Endothelial cell of umbilical vein (primary cell): ENCODE results near the gene RIT2. TPM values are rescaled to one million over a fixed set of nuclear protein-coding genes. Genes with fewer than 3 reads are reported as not detected.

Experiments used
- BruUV-seq: library from RNA; stranded (reverse); fragments of 400-500 nt; replicated peaks from 2 replicates; lab custom pipeline; 2021; lab: Mats Ljungman, UMichigan
- CTCF ChIA-PET: fragments of 300-600, 350-600 bp; sonication (Branson Sonifier 250); formaldehyde crosslinking; loops from one replicate; lab custom pipeline; 2021; ENCODE audit warnings: antibody characterized with exemption, inconsistent platforms; lab: Charles Lee
- POLR2A ChIA-PET: fragments of 300-600, 350-600 bp; sonication (Branson Sonifier 250); formaldehyde crosslinking; loops from one replicate; lab custom pipeline; 2021; ENCODE audit warnings: antibody characterized with exemption, inconsistent platforms; lab: Charles Lee
- DNase-seq: peaks from one replicate; pipeline ENCODE4 v3.0.0-alpha.2; 2011; ENCODE audit warnings: low read depth, low spot score
- FAIRE-seq: peaks from 2 replicates; lab custom pipeline; 2011; peaks lifted over from hg19 to GRCh38; lab: Jason Lieb, UNC
- H2AFZ ChIP-seq: 2 replicates; pipeline ENCODE4 v1.6.0; 2012; ENCODE audit warnings: low read depth, low read length, control low read depth, inconsistent platforms
- H3K27ac ChIP-seq: 2 replicates; pipeline ENCODE4 v1.5.1; 2011; ENCODE audit warnings: low read depth, mild to moderate bottlenecking, control low read depth, low read length, moderate library complexity; ENCODE audit not compliant: insufficient read depth
- H3K27me3 ChIP-seq, 2 experiments: 2 replicates each; pipeline versions ENCODE4 v1.6.0 to v1.6.1; 2011; ENCODE audit warnings: low read length in 2 of 2, mixed read lengths in 1 of 2; ENCODE audit not compliant: control insufficient read depth in 2 of 2, insufficient read depth in 2 of 2
- H3K36me3 ChIP-seq, 2 experiments: 2 replicates in 1 of 2; 3 replicates in 1 of 2; pipeline ENCODE4 v1.5.1; 2011; ENCODE audit warnings: low read length in 2 of 2, mild to moderate bottlenecking in 1 of 2, moderate library complexity in 1 of 2; ENCODE audit not compliant: control insufficient read depth in 2 of 2, insufficient read depth in 2 of 2; ENCODE audit errors: extremely low read depth in 1 of 2
- H3K4me1 ChIP-seq: 3 replicates; pipeline ENCODE4 v1.5.1; 2011; ENCODE audit warnings: mild to moderate bottlenecking, low read length; ENCODE audit not compliant: control insufficient read depth, insufficient read depth; ENCODE audit errors: extremely low read depth
- H3K4me2 ChIP-seq: 2 replicates; pipeline ENCODE4 v1.6.1; 2011; ENCODE audit warnings: low read length, control low read depth, mixed read lengths; ENCODE audit not compliant: insufficient read depth
- H3K4me3 ChIP-seq, 3 experiments: fragments of 200-600 bp in 1 of 3; sonication (generic), shearing (Covaris generic) in 1 of 3; replicated peaks in 1 of 3; 2 replicates each; pipeline ENCODE4 v1.5.1; 2011 to 2016; ENCODE audit warnings: control low read depth in 3 of 3, low read length in 3 of 3, mild to moderate bottlenecking in 2 of 3, inconsistent platforms in 1 of 3, low read depth in 1 of 3, moderate library complexity in 1 of 3; ENCODE audit not compliant: insufficient read depth in 1 of 3
- H3K79me2 ChIP-seq: 2 replicates; pipeline ENCODE4 v1.6.0; 2012; ENCODE audit warnings: low read length, inconsistent platforms; ENCODE audit not compliant: control insufficient read depth, insufficient read depth
- H3K9ac ChIP-seq: replicated peaks from 2 replicates; pipeline ENCODE3; 2011; ENCODE audit warnings: low read length, control low read depth; ENCODE audit not compliant: insufficient read depth; ENCODE audit errors: extremely low read depth
- H3K9me1 ChIP-seq: replicated peaks from 3 replicates; pipeline ENCODE4 v1.6.0; 2011; ENCODE audit warnings: mild to moderate bottlenecking, low read length; ENCODE audit not compliant: control insufficient read depth, insufficient read depth; ENCODE audit errors: extremely low read depth
- H3K9me3 ChIP-seq: replicated peaks from 2 replicates; pipeline ENCODE4 v1.5.1; 2012; ENCODE audit warnings: low read length, inconsistent platforms; ENCODE audit not compliant: control insufficient read depth, insufficient read depth
- H4K20me1 ChIP-seq: replicated peaks from 2 replicates; pipeline ENCODE3; 2011; ENCODE audit warnings: mild to moderate bottlenecking, low read length; ENCODE audit not compliant: control insufficient read depth, insufficient read depth; ENCODE audit errors: extremely low read depth
- EZH2 ChIP-seq: IDR thresholded peaks from 2 replicates; pipeline ENCODE4 v1.6.1; 2012; ENCODE audit warnings: borderline replicate concordance, low read depth, mild to moderate bottlenecking, moderate library complexity, low read length, inconsistent platforms; ENCODE audit not compliant: severe bottlenecking
- GATA2 ChIP-seq: IDR thresholded peaks from 2 replicates; pipeline ENCODE4 v1.7.0; 2011; ENCODE audit warnings: low read depth, mild to moderate bottlenecking, moderate library complexity, mixed read lengths, low read length; ENCODE audit not compliant: insufficient read length, insufficient read depth
- POLR2A ChIP-seq: IDR thresholded peaks from 2 replicates; pipeline ENCODE4 v1.6.1; 2012; ENCODE audit warnings: low read depth, mild to moderate bottlenecking, control low read depth, low read length
- POLR2AphosphoS5 ChIP-seq: IDR thresholded peaks from 2 replicates; pipeline ENCODE4 v1.6.1; 2012; ENCODE audit warnings: low read depth, mild to moderate bottlenecking, control low read depth, low read length, moderate library complexity; ENCODE audit not compliant: insufficient read depth
- dilution Hi-C: fragments of 300-500 bp; cut with MboI; formaldehyde crosslinking; loops from one replicate; pipeline ENCODE4 v1.15.0; 2019; ENCODE audit warnings: low sequenced_read_pairs; ENCODE audit not compliant: extremely low pct_ligation_motif_present
- intact Hi-C: fragments of 100-400 bp; cut with micrococcal nuclease; formaldehyde crosslinking; loops from one replicate; pipeline ENCODE4 v1.10.0; 2022
- polyA plus RNA-seq, 4 experiments: library from polyadenylated mRNA; depleted of rRNA in 3 of 4; stranded (reverse) in 3 of 4; unstranded in 1 of 4; fragments of >200 nt; gene quantifications; 2 replicates each; pipeline versions ENCODE4 v1.2.1 to v1.2.3, GENCODE V29; 2011 to 2012; ENCODE audit warnings: missing spikeins in 1 of 4
- total RNA-seq: library from RNA; stranded (reverse); gene quantifications from 2 replicates; pipeline ENCODE4 v1.2.3, GENCODE V29; 2021
- TF ChIP-seq, protein P1 (sequence below): IDR thresholded peaks from 2 replicates; pipeline ENCODE4 v1.6.1; 2011; ENCODE audit not compliant: insufficient read depth, insufficient read length

RIT2 gene
- total and polyA plus RNA-seq, 2 donors (not counting 3 experiments of a cell fraction or from before 2014, with no cell fraction given) = not detected

DNA sequence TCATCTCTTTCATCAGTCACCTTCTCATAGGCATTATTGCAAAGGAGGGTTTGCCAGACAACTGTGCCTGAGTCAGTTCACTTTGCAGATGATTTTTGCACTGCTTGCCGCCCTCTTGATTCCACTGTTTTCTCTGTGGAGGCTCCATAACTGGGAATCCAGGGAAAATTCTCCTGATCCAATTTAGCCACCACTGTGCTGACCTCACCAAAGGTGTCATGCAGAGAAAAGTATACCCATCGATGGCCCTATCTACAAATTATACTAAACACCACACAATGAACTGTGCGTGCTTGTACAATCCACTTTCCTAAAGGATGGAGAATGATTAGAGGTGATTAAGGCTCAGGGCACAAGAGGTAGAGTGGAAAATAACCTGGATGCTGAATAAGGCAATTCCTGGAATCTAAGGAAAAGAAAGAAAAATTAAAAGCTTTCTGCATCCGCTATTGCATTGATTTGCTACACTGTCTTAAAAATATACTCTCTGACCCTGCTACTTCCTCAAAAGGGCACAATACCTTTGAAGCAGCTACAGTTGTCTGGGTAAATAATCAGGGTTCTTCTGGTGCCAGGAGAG is 409.4 kb downstream of the RIT2 start:
- no peaks in the 10 kb centered on the region for H3K9me1 ChIP-seq
- no peaks in the 10 kb centered on the region for H3K79me2 ChIP-seq
- H3K27ac ChIP-seq = no peak overlapping the region
- no peak overlapping the region for H2AFZ ChIP-seq
- no peak for FAIRE-seq
- intact Hi-C loops = no loop called here
- dilution Hi-C loops = no loop called here
- H4K20me1 ChIP-seq = no peaks in the 10 kb centered on the region
- H3K27me3 ChIP-seq = no peaks in the 10 kb centered on the region
- POLR2A ChIA-PET = no interaction called here
- no peak for TF ChIP-seq POLR2AphosphoS5
- TF ChIP-seq EZH2 = no peak
- TF ChIP-seq POLR2A = no peak
- TF ChIP-seq GATA2 = no peak
- TF ChIP-seq, protein P1, sequence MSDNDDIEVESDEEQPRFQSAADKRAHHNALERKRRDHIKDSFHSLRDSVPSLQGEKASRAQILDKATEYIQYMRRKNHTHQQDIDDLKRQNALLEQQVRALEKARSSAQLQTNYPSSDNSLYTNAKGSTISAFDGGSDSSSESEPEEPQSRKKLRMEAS = no peak
- H3K9me3 ChIP-seq = no peaks in the 10 kb centered on the region
- H3K4me1 ChIP-seq = no peaks in the 10 kb centered on the region
- no peak overlapping the region for H3K4me2 ChIP-seq
- no peaks in the 10 kb centered on the region for H3K36me3 ChIP-seq
- H3K9ac ChIP-seq = no peak overlapping the region
- no peak for DNase-seq
- CTCF ChIA-PET = no interaction called here
- no TSS peak for BruUV-seq
- H3K4me3 ChIP-seq = no peak overlapping the region

Other genes with a start within 250 kb of the RIT2 start
- not detected in 2 replicates for gene SYT4, start 161.8 kb upstream of the RIT2 start, total RNA-seq
- gene SYT4, start 161.8 kb upstream of the RIT2 start, polyA plus RNA-seq = not detected in 2 replicates